Ramos (cell line): ENCODE measurements around the gene SMYD4.
"Not testable (repeated sequence)": the region's sequence is repeated elsewhere in the genome, so short reads cannot be mapped to it uniquely, and the experiment has no call there.

Source experiments
- in situ Hi-C: fragments of 300-500 bp; cut with MboI; formaldehyde crosslinking; loops from one replicate; pipeline ENCODE4 v1.14.3; 2022; ENCODE audit warnings: low sequenced_read_pairs; ENCODE audit not compliant: unreplicated experiment

Gene SMYD4

DNA sequence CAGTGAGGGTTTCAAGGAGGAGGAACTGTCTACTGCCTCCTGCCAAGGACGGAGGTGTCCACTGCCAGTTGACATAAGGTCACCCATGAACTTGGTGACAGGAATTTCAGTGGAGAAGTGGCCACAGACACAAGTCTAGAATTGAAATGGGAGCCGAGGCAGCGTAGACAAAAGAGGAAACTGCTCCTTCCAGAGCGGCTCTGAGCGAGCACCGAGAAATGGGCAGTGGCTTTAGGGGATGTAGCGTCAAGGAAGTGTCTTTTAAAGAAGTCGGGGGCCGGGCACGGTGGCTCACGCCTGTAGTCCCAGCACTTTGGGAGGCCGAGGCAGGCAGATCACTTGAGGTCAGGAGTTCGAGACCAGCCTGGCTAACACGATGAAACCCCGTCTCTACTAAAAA is 70.9 kb downstream of the SMYD4 start:
- in situ Hi-C loops: no loop called here

DNA sequence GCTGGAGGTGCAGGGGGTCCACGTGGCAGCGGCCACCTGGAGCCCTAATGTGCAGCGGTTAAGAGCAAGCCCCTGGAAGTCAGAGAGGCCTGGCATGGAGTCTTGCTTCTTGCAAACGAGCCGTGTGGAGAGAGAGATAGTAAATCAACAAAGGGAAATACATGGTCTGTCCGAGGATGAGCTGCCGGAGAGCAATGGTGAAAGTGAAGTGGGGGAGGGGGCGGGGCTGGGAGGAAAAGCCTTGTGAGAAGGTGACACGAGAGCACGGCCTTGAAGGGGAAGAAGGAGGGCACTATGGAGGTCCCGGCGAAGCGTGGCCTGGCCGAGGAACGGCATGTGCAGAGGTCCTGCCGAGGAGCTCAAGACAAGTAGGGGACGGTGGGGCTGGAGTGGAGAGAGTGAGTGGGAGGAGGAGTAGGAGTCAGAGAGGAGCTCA is 73.9 kb downstream of the SMYD4 start:
- in situ Hi-C loops: no loop called here

DNA sequence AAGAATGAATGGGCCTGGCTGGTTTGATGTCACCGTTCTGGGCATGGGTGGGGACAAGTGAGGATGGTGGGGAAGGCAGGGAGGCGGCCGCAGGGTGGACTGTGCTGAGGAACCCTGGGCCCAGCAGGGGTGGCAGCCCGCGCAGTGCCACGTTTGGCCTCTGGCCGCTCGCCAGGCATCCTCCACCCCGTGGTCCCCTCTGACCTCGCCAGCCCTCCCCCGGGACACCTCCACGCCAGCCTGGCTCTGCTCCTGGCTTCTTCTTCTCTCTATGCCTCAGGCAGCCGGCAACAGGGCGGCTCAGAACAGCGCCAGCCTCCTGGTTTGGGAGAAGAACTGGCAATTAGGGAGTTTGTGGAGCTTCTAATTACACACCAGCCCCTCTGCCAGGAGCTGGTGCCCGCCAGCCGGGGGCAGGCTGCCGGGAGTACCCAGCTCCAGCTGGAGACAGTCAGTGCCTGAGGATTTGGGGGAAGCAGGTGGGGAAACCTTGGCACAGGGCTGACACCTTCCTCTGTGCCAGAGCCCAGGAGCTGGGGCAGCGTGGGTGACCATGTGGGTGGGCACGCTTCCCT is 74.4 kb downstream of the SMYD4 start:
- in situ Hi-C loops: no loop called here

DNA sequence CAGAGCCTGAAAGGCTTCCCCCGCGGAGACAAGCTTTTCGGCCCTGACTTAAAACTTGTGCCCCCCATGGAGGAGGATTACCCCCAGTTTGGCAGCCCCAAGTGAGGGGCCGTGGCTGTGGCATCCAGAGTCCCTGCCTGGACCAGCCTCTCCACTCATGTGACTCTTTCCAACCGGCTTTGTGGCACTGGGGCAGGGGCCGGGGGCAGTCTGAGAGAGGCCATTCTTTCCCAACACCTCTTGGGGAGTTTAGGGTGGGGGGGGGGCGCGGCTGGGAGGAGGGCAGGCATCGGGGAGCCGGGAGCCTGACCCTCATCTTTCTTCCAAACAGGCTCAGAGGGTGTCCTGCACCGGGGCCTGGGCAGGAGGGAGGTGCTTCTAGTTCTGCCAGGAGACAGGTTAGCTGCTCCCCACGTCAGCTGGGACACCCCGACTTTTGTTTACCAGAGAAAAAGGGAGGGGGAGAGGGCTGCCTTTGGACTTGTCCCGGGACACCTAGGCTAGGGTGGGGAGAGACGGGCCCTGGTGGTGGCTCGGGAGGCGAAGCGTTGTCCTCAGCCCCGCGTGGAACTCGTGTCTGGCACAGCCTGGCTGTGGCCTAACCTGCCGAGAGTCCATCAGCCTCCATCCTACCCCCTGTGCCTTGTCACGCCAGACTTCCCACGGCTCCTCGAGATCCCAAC is 75.1 kb downstream of the SMYD4 start:
- in situ Hi-C loops: no loop called here

DNA sequence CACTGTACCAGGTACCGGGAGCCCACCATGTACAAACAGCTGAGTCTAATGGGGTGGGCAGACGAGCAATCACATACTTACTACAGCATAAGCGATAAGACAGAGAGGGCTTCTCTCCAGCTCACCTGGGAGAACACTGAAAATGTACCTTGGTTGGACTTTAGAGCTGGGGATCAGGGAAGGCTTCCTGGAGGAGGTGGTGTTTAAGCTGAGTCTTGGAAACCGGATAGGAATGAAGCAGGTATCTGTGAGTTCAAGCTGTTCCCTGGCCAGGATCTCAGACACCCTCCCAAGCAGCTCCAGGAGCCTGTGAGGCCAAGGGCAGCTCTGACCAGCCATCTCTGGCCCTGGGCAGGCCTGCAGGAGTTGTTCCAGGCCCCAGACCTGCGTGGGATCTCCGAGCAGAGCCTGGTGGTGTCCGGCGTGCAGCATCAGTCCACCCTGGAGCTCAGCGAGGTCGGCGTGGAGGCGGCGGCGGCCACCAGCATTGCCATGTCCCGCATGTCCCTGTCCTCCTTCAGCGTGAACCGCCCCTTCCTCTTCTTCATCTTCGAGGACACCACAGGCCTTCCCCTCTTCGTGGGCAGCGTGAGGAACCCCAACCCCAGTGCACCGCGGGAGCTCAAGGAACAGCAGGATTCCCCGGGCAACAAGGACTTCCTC is 75.8 kb downstream of the SMYD4 start:
- in situ Hi-C loops: no loop called here

DNA sequence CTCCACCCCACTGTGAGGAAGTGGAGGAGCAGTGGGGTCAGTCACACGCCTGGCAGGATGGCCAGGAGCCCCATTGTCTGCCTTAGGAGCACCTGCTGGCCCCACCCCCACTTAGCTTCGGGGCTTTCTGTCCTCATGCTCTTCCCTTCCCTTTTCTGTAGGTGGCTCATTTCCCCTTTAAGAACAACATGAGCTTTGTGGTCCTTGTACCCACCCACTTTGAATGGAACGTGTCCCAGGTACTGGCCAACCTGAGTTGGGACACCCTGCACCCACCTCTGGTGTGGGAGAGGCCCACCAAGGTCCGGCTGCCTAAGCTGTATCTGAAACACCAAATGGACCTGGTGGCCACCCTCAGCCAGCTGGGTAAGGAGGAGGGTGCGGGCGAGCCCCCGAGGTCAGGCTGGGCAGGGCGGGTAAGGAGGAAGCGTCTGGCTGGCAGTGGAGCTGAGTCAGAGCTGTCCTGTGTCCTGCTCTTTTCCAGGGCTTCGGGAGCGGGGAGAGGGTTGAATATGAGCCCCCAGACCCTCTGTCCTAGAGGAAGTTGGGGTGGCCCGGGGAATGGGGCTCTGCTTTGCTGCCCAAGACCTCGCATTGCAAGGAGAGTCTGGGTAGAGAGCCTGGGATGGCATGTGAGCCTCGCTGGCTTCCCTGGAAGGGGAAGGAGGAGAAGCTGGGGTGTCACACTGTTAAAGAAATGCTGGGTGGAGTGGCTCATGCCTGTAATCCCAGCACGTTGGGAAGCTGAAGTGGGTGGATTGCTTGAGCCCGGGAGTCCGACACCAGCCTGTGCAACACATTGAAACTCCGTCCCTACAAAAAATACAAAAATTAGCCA is 77.1 kb downstream of the SMYD4 start:
- in situ Hi-C loops: no loop called here

DNA sequence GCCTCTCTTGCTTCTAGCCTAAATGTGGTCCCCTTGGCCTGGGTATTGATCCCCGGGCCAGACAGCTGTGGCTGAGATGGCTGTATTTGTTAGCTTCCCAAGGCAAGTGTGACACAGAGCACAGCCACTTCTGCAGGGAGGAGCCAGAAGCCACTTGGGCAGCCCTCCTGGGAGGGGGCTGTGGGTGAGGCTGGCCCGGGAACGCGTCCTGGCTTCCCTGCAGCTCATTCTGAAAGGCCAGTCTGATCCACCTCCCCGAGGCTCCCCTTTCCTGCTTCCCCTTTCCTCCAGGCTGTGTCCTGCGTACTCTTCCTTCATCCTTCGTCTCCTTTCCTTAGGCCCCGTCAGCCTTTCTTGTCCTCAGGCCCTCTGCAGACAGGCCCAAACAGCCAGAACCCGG is 79.1 kb downstream of the SMYD4 start:
- in situ Hi-C loops: no loop called here

DNA sequence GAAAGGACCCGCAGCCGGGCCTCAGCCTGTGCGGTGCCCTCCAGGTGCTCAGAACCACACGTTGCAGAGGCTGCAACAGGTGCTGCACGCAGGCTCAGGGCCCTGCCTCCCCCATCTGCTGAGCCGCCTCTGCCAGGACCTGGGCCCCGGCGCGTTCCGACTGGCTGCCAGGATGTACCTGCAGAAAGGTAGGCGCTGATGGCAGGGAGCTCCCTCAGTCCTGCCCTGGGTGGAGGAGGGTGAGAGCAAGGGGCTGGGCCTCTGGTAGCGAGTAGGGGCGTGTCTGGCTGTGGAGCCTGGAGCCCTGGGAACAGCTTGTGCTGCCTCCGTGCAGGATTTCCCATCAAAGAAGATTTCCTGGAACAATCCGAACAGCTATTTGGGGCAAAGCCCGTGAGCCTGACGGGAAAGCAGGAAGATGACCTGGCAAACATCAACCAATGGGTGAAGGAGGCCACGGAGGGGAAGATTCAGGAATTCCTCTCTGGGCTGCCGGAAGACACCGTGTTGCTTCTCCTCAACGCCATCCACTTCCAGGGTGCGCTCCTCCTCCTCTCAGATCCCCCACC is 82.6 kb downstream of the SMYD4 start:
- in situ Hi-C loops: no loop called here

DNA sequence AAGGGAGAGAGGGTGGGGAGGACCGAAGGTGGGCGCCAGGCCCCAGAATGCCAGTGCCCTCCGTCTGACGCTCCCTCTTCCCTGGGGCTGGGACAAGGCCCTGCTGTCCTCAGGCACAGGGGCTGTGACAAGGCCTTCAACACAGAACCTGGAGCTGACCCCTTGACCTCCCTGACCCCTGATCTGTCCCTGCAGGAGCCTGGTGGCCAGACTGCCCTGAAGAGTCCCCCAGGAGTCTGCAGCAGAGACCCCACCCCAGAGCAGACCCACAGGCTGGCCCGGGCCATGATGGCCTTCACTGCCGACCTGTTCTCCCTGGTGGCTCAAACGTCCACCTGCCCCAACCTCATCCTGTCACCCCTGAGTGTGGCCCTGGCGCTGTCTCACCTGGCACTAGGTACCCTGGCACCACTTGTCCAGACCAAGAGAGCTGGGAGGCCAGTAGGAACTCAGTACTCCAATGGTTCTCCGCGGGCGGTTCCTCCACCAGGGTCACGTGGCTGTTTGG is 84.1 kb downstream of the SMYD4 start:
- in situ Hi-C loops: no loop called here

DNA sequence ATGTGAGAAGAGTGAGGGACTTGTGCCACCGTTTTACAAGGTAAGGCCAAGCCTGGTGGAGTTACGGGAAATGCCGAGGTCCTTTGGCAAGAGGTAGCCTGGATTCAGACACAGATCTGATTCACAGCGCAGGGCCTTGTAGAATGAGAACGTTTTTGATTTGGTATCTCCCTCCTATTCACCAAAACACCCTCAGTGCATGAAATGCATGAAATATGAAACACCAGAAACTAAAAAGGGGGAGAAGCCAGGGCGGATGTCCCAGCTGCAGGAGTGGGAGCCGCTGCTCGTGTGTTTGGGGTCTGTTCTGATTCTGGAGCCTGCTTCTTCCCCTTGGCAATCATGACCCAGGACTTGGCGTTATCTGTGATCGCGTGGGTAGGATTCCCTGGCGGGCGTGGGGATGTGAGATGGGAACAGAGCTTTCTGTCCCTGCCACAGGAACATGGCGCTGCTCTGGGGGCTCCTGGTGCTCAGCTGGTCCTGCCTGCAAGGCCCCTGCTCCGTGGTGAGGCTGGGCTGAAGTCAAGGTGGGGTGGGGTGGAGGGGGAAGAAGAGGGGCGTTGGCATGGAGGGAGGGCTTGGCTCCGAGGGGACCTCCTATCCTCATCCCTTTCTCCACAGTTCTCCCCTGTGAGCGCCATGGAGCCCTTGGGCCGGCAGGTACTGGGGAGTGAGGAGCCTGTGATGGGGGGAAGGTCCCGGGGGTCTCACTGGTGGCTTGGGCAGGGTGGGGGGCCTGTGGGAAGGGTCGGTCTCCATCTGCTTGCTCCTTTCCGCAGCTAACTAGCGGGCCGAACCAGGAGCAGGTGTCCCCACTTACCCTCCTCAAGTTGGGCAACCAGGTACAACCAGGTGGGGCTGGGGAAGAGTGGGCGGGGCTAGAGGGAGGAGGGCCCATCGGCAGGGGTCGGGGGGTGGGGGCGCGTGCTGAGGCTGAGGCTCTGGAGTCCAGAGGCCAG is 84.9 kb downstream of the SMYD4 start:
- in situ Hi-C loops: no loop called here

DNA sequence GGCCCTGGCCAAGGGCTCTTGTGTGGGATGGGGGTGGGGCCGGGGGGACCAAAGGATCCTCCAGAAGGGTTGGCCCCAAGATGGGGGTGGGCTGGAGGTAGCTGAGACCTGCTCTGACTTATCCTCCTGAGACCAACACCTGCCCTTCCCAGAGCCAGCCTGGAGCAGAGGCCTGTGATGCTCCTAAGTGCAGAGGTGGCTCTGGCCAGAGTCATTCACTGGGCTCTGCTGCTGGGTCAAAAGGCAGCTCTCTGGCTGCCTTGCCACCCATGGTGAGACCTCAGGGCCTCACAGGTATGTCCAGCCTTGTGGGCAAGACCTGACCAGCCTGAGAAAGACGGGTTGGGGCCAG is 86.6 kb downstream of the SMYD4 start:
- in situ Hi-C loops: no loop called here

DNA sequence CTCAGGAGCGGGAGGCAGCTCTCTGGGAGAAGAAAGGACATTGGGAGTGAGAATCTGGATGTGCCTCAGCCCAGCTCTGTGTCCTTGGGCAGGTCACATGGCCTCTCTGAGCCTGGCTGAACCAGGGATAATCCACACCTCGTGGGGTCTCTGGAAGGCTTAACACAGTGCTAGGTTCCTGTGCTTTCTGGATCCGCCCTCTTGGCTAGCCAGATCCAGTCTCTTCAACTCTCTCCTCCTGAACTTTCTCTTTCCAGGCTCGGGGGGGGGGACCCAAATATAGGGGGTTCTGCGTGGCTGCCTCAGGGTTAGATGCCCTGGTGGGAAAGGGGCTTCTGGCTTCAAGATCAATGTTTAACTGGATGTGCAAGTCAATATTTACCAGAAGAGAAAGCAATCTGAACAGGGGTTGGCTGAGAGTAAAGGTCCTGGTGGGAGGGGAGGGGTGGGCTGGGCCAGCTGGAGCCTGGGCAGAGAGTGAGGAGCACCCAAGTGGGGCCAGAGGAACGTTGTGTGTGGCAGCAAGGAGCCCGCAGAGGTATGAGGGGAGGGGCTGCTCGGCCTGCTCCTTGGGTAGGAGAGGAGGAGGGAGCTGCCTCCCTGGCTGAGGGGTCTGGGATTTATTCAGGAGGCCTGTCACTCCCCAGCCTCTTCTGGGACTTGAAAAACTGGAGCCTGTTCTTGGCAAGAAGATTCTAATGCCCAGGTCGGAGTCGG is 87.2 kb downstream of the SMYD4 start, which contains the start of gene SERPINF2:
TSS of gene SERPINF2 (plus strand) at position 501 of the 717 bp plus-strand sequence. CDS start 2,125 bp downstream, outside the sequence.
- in situ Hi-C loops: no loop called here

DNA sequence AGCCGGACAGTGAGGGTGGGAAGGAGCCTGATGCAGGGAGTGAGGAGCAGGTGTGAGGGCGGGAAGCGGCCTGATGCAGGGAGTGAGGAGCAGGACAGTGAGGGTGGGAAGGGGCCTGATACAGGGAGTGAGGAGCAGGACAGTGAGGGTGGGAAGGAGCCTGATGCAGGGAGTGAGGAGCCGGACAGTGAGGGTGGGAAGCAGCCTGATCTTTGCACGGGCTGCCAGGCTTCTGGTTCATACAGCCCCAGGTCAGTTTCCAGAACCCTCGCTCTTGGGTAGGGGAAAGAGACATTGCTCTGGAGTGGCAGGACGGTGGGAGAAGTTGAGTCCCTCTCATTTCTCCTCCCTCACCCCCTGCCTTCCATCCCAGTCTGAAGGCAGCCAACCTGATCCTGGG is 87.8 kb downstream of the SMYD4 start:
- in situ Hi-C loops: not testable (repeated sequence)

DNA sequence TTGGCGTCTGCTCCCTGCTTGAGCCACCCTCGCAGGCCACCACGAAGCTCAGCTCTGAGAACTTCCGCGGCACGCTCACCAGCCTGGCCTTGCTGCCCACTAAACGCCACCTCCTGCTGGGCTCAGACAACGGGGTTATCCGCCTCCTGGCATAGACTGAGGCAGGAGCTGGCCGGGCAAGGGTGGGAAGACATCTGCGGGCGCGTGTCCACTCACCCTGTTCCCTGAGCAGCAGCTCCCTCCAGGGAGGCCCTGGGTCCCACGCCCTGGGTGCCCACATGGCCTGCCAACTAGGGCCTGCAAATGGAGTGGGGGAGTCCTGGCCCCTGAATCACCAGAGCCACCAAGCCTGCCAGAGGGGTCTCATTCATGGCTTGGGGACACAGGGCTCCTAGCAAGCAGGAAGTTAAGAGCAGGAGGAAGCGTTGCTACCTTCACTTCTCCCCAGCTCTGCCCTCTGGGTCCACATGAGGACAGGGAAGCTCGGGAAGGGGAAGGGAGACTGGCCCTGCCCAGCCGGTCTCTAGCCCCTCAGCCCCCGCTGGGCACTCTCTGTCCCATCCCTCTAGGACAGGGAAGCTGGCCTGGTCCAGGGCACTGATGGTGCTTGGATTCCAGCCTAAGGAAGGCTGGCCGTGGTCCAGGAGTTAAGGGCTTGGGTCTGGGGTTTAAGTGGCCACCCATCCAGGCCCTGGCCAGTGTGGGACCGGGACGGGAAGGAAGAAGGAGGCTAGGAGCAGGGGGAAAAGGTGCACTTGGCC is 92.0 kb downstream of the SMYD4 start:
- in situ Hi-C loops: no loop called here

DNA sequence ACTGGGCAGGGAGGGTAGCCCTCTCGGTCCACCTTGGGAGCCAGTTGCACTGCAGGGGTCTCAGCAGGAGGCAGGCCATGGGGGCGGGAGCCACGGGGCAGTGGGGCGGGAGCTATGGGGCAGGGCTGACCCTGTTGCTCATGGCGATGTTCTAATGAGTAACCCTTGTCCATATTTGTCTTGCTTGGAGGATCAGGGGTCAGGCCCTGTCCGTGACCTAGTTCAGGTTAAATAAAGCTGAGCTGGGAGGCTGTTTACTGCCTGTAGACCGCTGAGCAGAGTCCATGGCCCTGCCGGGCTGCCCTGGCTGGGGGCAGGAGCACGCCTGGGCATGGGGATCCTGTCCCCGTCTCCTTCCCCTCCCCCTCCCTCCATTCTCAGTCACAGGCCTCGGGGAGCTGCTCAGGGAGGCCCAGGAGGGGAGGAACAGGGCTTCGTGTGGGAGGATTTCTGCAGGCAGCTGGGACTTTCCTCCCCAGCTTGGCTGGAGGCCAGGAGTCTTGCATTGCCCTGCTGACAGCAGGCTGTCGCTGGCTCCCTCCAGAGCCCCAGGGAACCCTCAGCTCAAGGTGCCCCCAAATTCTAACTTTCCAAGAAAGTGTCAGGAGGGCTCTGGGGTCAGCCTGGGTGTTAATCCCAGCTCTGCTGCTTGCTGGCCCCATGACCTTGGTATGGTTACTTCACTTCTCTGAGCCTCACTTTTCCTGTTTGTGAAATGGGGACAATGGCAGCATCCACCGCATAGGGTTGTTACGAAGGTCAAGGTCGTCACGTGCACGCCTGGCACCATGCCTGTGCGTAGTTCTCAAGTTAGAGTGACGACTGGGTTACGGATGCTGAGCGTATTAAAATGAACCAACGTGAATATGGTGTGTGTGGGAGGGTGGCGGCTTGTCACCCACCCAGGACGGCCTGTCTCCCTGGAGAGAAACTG is 93.1 kb downstream of the SMYD4 start:
- in situ Hi-C loops: no loop called here

DNA sequence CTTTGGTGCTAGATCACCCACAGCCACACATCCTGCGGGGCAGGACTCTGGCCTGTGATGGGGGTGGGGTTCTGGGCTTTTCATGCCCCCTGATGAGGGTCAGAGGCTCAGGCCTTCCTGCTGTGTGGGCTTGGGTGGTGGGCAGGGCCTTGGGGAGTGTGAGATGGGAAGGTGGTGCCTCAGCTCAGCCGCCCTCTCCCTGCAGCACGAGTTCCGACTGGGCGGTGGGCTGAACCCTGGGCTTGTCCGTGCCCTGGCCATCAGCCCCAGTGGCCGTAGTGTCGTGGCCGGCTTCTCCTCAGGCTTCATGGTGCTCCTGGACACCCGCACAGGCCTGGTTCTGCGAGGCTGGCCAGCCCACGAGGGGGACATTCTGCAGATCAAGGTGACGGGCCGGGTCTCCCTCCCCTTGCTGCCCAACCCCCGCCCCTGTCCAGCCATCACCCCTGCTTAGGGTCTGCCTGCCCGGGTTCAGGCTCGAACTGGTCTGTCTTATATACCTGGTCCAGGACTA is 93.8 kb downstream of the SMYD4 start:
- in situ Hi-C loops: no loop called here

DNA sequence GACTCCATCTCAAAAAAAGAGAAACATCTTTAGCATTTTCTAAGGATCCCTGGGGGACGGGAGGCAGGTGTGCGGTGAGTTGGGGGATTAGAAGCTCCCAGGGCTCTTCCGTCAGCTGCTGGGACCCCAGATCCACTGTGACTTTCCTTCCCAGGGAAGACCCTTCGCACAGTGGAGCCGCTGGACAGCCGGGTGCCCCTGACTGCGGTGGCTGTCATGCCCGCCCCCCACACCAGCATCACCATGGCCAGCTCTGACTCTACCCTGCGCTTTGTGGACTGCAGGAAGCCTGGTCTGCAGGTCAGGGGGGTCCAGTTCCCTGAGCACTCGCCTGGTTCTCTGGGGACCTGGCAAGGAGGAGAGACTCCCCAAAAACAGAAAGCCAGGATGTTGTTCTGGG is 94.3 kb downstream of the SMYD4 start:
- in situ Hi-C loops: no loop called here
